Kidney epithelial cell (primary cell): ENCODE results near the gene SLCO3A1. TPM values are rescaled to one million over a fixed set of nuclear protein-coding genes. Genes with fewer than 3 reads are reported as not detected.

Experiments
- DNase-seq: peaks from one replicate; pipeline ENCODE4 v3.0.0-alpha.2; 2010; ENCODE audit warnings: low read depth
- H3K27me3 ChIP-seq: 2 replicates; pipeline ENCODE4 v1.6.0; 2011; ENCODE audit warnings: low read length; ENCODE audit not compliant: control insufficient read depth, insufficient read depth
- H3K36me3 ChIP-seq: 2 replicates; pipeline ENCODE4 v1.5.1; 2011; ENCODE audit warnings: low read length; ENCODE audit not compliant: control insufficient read depth, insufficient read depth
- H3K4me3 ChIP-seq: 2 replicates; pipeline ENCODE4 v1.5.1; 2011; ENCODE audit warnings: low read depth, mild to moderate bottlenecking, control low read depth, low read length
- total RNA-seq: library from RNA; depleted of rRNA; stranded (reverse); fragments of >200 nt; gene quantifications from 2 replicates; pipeline ENCODE4 v1.2.3, GENCODE V29; 2015
- TF ChIP-seq, protein P1 (sequence below): IDR thresholded peaks from 2 replicates; pipeline ENCODE4 v1.5.1; 2011; ENCODE audit warnings: mild to moderate bottlenecking, moderate library complexity, low read length, control low read depth, inconsistent platforms; ENCODE audit not compliant: insufficient read depth, poor library complexity, severe bottlenecking

Gene SLCO3A1
- total RNA-seq, 1 donor from 2014 or later: 3.1 TPM

DNA sequence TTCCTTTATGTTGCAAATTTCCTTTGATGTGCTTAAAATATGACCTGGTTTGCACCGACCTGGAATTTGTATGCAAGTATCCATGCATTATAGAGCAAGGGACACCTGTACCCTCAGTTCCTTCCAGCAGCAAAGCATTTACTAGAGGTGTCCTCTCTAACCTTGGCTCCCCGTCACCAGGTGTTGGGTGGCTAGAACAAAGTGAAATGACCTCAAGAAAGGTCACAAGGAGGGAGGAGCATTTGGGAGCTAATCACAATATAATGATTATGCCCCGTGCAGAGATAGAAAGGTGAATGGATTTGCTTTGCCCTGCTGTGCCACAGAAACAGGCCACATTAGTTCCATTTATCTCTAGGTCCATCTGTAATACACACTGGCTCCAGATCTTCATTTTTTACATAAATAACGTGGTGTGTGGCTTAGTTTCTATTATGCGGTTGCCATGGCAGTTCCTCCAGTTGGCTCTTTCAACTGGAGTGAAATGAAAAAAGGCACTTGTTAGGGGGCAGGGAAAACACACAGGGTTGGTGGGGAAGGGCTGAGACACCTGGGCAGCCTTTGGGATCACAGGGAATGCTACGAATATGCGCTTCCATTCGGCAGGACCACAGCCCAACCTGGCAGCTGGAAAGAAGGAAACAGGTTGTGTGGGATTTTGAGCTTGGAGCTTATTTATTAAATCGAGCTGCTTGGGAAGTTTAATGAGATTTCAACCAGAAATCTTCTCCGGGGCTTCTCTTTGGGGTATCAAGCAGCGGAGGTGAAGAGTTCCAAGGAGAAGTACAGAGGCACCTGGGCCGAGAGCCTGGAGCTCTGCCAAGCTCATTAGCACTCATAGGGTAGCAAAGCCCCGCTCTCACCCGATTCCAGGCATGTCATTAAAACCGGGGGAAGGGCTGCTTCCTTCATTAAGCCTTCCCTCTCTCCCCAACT is 306.7 kb downstream of the SLCO3A1 start:
- Histone ChIP-seq H3K36me3 (no peaks in the 10 kb centered on the region), H3K27me3 (no peaks in the 10 kb centered on the region), H3K4me3 (no peak overlapping the region)
- TF ChIP-seq, protein P1, sequence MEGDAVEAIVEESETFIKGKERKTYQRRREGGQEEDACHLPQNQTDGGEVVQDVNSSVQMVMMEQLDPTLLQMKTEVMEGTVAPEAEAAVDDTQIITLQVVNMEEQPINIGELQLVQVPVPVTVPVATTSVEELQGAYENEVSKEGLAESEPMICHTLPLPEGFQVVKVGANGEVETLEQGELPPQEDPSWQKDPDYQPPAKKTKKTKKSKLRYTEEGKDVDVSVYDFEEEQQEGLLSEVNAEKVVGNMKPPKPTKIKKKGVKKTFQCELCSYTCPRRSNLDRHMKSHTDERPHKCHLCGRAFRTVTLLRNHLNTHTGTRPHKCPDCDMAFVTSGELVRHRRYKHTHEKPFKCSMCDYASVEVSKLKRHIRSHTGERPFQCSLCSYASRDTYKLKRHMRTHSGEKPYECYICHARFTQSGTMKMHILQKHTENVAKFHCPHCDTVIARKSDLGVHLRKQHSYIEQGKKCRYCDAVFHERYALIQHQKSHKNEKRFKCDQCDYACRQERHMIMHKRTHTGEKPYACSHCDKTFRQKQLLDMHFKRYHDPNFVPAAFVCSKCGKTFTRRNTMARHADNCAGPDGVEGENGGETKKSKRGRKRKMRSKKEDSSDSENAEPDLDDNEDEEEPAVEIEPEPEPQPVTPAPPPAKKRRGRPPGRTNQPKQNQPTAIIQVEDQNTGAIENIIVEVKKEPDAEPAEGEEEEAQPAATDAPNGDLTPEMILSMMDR: no peak
- no peak for DNase-seq

GRCh38 chr15:92161039-92161670 is 307.6 kb downstream of the SLCO3A1 start:
- no peak for DNase-seq
- TF ChIP-seq, protein P1: no peak
- Histone ChIP-seq H3K4me3 (no peak overlapping the region), H3K27me3 (no peaks in the 10 kb centered on the region), H3K36me3 (no peaks in the 10 kb centered on the region)

GRCh38 chr15:92162657-92163056 is 309.1 kb downstream of the SLCO3A1 start:
- Histone ChIP-seq H3K27me3 (no peaks in the 10 kb centered on the region), H3K4me3 (no peak overlapping the region), H3K36me3 (no peaks in the 10 kb centered on the region)
- DNase-seq: no peak
- TF ChIP-seq, protein P1: no peak

DNA sequence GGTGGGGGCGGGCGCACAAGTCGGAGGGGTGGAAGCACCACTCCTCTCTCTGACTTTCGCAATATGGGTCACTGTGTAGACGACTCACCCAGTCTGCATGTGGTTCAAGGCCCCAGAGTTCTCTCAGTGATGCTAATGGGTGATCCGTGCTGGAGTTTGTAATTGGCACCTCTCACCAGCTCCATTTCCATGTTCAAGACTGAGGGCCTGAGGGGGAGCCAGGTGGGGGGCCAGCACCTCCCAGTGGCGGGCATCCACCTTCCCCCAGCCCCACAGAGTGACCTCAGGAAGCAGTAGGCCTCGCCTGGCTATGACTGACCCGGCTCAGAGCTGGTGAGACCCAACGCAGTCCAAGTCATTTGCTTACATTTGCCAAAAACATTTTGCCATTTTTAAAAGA is 310.1 kb downstream of the SLCO3A1 start:
- H3K27me3 ChIP-seq: no peaks in the 10 kb centered on the region
- no peak overlapping the region for H3K4me3 ChIP-seq
- H3K36me3 ChIP-seq: no peaks in the 10 kb centered on the region
- TF ChIP-seq, protein P1: no peak
- no peak for DNase-seq

DNA sequence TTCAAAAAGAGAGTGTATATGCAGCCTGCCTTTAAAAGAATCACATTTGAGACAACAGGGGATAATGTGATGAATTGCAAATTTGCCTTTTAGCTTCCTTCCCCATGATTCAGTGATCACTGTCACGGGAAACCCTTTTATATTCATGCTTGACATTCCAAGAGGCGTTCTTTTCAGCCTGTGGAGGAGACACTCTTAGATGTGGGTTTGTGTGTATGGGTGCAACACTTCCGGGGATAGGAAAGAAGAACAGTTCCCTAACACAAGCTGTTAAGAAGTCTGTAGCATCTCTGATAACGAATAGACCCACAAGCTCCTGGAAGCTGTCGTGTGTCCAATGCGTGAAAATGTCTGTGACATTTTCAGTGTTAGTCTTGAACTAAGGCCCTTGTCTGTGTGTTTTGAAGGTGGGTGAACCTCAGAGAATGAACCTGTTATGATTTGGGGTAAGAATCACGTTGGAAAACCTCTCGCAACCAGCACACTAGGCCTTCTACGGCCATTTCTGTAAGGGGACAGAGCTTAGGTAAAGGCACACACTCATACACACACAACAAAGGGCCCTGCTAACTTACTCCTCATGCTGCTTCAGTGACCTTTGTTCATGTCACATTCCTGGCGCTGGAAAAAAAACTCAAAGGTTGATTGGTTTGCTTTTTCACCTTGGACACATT is 311.0 kb downstream of the SLCO3A1 start:
- Histone ChIP-seq H3K36me3 (no peaks in the 10 kb centered on the region), H3K4me3 (no peak overlapping the region), H3K27me3 (no peaks in the 10 kb centered on the region)
- TF ChIP-seq, protein P1: no peak
- DNase-seq: no peak
